Hematopoietic multipotent progenitor cell treated with erythropoietin and hydrocortisone succinate and interleukin-3 and kit ligand, for 17 days (in vitro differentiated cells): Measurements from ENCODE around the gene RTN4R.
A peak's percentile ranks its signal among the peaks of the same experiment; 100 is the strongest.
"Not testable (repeated sequence)": the region's sequence is repeated elsewhere in the genome, so short reads cannot be mapped to it uniquely, and the experiment has no call there.

Experiments
- DNase-seq: peaks from one replicate; pipeline ENCODE4 v3.0.0-alpha.2; 2015; ENCODE audit warnings: low spot score

RTN4R gene

DNA sequence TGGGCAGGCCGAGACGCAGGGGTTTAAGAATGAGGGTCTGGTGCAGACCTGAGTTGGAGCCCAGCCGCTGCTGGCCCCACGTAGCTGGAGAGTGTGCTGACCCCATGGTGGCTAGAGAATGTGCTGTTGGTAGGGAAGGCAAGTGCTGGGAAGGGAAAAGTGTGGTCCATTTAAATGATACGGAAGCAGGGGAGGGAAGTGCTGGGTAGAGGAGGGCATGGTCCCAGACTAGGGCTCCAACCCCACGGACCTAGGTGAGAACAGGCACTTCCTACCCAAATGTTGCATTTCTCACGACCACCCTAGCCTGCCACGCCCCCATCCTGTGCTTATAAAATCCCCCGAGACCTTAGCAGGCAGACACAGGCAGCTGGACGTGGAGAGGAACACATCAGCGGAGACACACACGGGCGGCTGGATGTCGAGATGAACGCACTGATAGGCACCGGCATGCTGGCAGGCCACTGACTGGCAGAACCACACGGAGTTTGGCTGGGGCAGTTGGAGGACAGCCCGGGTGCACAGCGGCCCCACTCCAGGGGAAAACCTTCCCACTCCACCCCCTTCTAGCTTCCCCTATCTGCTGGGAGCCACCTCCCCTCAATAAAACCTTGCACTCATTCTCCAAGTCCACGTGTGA lies 18.8 kb upstream of the RTN4R start:
- DNase-seq = not testable (repeated sequence)

DNA sequence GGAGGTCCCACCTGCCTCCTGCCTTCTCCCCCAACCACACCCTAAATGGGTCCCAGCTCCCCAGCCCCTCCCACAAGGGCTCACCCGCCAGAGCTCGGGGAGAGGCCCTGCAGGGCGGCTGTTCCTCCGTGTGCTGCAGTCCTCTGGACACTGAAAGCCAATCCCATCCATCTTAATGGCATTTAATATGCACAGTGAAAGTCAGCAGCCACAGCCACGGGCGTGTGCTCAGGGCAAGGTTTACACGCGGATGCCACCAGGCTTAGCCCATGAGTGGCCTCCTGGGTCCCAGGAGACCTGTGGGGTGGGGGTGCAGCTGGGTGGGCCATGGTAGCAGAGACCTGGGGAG lies 18.2 kb upstream of the RTN4R start:
- DNase-seq = not testable (repeated sequence)

DNA sequence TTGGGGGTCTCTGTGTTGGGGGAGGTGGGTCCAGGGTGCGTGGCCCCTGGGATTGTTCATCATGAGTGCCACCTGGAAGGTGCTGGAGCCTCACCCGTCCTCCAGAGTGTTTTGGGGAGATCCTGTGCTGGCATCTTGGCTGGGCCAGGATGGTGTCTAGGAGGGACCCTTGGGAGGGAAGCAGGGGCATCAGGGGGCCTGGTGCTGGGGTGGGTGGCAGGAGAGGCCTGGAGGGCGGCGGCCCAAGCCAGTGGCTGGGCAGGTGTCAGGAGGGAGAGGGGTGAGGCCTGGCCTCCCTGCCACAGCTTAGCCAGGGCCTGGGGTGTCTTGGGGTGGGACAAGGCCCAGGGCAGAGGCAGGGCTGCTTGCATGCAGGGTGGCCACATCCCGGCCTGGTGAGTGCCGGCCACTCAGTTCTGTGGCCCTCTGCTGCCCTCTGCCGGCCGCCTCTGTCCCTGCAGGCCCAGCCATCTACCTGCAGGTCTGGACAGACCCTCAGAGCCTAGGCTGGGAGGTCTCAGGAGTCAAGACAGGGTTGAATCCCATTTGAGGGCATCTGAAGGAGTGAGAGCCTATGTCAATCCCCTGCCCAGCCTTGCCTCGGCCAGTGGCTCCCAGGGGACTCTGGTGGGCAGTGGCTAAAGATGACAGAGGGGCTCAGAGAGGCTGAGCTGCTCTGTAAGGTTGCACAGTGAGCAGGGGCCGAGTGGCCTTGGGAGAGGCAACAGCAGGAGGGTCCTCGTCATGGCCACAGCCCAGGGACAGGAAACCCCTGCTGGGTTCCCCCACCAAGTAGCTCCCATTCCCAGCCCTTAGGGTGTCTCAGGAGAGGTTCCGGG lies 17.6 kb upstream of the RTN4R start:
- DNase-seq = peak; percentile 62

DNA sequence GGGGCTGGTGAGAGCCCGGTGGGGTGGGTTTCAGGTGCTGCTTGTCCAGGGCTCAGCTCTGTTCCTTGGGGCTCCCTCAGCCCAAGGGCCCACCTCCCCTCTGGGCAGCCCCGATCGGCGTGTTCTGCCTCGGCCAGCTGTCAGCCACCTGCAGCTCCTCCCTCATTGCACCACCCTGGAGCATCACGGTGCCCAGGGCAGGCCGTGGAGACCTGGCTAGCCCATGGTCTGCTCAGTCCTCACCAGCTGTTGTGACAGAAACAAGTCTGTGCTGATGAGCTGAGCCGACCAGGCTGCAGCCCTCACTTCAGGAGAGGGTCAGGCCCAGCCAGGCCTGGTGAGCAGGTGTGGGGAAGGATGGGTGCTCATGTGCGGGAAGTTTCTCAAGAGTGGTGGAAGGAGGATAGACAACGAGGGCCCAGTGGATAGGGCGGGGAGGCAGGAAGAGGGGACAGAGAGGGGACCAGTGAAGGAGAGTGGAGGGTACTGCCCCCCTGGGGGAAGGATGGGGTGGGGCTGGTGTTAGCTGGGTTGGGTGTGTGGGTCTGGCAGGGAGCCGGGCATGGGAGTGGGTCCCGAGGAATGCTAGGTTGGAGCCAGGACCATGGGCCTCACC lies 16.5 kb upstream of the RTN4R start:
- DNase-seq = no peak

DNA sequence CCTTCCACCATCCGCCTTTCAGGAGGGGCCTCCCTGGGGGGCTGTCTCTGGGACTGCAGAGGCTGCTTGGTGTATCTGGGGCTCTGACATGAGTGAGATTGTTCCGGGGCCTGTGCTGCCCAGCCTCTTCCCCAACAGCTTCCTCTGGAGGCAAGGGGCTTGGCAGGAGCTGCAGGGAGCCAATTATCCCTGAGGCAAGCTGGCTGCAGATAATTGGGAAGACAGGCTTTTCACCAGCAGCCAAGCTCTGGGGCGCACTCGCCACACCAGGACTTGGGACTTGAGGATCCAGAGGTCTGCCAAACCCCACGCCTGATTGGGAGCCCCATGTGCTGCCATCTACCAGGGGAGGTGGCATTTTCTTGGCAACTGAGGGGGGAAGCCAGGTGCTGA lies 15.6 kb upstream of the RTN4R start:
- no peak for DNase-seq

DNA sequence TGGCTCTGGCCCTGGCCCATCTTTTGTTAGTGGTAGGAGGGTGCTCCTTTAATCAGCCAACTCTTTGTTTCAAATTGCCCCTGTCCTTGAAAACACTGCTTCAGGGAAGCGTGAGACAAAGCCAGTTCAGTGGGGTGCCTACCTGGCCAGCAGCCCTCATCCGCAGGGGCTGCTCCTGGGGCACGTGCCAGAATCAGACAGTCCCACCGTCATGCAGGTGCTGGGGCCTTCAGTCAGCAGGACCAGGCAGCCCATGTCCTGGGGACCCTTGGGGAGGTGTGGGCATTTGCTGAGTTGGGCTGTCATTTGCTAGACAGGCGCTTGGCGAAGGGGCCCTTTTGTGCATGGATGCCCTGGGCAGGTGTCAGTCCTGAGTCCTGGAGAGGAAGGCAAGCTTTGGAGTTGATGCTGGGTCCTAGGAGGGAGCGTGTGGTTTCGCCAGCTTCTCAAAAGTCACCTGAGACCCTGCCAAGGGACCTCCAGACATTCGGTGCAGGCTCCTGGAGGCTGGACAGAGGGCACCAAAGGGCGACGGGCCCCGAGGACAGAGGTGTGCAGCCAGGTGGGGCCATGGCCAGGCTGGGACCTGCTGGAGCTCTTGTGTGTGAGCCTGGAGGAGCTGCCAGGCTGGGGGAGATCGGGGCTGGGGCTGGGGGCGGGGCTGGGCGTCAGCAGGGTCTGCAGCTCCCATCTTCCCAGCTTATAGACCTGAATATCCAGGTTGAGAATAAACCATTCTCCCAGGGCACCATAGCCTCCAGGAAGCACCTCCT lies 15.0 kb upstream of the RTN4R start:
- DNase-seq = no peak

DNA sequence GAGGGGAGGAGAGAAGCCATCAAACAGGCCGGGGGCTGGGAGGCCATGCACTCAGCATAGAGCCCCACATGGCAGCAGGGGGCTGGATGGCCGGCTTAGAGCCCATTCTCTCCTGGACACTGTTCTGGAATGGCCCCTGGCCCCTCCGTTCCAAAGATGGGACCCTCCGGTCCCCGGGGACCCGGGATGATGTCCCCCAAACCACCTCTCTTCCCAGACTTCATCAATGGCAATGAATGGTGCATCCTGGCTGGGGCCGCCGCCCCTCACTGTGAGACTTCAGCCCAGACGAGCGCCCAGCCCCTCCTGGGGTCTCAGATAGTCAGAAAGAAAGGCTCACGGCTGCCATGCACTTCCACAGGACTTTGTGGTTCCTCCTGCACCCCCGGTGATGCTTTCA lies 13.8 kb upstream of the RTN4R start:
- DNase-seq = no peak

DNA sequence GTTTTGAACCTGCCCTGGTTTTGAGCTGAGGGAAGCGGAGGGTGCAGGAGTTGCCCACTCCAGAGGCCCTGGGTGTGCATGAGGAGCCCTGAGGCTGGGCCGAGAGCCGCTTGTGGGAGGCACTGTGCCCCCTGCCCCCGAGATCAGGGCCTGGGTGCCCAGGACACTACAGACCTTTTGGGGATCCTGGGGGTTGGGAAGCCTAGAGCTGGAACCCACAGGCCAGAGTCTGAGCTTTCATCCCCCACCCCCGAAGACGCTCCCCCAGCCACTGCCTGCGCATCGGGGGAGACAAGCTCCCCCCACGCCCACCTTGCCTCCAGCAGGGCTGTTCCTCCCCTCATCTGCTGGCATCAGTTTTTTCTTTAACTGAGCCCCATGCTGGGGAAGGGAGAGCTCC lies 13.4 kb upstream of the RTN4R start:
- not testable (repeated sequence) for DNase-seq

DNA sequence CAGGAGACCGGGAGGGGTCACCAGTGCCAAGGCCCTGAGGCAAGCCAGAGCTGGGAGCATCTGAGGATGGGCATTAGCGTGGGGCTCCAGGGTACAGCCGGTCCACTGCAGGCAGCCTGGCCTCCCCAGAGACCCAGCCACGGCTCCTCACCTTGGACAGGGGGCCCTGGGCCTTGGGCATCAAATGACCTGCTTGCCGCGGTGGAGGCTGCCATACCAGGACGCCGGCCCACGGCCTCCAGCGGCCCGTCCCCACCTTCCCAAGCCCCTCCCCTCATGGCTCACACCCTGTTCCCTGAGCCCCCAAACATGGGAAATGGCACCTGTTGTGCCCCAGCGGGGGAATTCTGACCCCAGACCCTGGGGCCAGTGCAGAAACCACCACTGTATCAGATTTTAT lies 12.7 kb upstream of the RTN4R start:
- DNase-seq = no peak

DNA sequence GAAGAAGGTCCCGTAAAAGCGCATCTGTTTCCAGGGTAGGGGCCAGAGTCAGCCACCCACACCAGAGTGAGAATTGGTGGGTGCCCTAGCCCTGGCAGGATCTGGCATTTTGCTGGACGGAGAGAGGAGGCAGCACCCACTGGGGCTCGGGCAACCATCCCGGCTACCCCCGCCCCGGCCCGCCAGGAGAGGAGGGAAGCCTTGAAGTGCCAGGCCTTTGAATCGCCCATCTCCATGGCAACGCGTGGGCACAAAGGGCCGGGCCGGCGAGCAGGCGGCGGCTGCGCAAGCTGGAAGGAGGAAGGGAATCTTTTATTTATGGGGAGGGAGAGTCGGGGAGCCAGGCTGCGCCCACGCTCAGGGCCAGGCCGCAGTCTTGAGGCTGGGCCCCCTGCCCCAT lies 12.0 kb upstream of the RTN4R start:
- not testable (repeated sequence) for DNase-seq

DNA sequence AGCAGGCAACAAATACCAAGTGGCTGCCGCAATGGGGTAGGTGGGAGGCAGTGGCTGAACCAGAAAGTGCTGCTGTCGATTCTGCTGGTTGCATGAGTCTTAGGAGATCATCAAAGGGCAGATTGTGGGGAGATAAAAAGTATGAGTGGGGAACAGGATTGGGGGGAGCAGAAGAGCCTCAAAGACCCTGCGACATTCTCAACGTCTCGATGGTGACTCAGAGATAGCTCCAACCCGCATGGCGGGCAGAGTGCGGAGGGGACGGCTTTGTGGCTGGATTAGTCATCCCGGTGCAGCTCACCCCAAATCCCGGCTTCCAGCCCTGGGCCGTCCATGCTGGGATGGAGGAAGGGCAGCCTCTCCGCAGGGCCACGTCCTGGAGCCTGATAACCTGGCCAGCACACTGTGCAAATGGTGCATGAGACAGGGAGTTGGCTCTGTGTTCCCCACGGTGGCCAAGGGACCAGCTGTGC lies 11.6 kb upstream of the RTN4R start:
- DNase-seq = no peak

DNA sequence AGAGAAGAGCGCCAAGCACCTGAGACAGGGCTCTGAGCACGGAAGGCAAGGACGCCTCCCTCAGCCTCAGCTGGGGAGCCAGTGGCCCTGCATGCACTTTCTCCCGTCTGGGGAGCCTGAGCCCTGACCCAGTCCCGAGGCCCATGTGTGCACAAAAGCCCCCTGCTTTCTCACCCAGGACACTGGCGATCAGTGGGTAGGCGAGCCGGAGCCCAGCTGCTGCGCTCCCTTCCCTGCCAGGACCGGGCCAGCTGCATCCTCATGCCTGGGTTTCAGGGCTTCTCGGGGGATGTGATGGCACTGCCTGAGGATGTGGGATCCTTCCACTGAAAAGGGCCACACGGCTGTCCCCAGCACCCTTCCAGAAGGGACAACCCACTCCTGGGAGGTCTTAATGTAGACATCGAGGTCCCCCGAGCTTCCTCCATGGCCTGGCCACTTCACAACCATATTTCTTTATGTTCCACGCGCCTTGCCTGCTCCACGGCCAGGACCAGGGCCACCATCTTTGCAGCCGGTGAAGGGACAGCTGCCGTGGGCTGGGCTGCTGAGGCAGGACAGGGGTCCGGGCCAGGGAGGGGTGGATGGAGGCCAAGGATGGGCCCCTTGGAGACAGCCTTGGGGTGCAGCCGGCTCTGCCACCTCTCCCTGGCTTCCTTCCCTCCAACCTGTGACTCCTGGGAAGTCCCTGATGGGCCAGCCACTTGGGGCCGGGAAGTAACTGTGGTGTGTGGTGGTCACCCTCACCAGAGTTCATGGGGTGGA lies 10.8 kb upstream of the RTN4R start:
- not testable (repeated sequence) for DNase-seq

DNA sequence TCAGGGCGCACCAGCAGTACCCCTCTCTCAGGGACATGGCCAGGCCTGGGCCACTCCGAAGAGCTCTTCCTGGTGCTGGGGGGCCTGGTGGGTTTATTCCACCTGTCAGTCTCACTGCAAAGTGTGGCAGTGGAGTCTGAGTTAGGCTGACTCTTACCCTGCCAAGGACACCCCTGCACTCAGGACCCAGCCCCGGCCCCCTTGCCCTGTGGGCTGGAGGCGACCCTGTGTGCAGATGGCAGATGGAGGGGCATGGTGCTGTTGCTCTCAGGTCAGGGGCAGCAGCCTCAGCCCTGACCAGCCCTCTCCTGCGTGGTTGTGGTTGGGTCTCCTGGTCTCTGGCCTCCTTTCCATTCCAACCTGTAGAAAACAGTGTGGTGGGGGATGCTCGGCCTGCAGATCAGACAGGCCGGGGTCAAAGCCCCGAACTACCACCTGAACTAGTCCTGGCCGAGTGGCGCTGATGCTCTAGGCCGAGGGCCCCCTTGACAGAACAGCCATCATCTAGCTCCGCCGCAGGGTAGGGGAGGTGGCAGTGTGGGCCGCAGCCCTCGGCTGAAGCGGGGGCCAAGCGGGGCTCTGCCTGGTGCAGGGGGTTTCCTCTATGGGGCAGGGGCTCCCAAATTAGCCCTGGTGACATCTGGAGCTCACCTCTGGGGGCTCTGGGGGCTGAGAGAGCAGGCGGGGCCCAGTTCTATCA lies 10.0 kb upstream of the RTN4R start:
- not testable (repeated sequence) for DNase-seq

DNA sequence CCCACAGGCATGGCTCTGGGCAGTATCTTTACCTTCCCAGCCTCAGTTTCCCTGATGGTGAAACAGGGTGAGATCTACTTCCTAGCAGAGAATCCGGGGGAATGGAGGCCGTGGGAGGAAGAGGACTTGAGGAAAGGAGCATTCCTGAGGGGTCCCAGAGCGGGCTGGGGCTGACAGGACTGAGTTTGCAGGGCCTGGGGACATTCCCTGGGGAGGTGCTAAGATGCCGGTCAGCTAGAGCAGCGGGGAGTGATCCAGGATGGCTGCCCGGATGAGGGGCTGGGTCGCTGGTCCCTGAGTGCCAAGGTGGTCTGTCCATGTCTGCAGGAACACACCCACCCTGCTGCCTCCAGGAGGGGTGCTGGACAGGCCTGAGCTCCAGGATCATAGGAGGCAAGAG lies 8.3 kb upstream of the RTN4R start:
- DNase-seq = no peak

DNA sequence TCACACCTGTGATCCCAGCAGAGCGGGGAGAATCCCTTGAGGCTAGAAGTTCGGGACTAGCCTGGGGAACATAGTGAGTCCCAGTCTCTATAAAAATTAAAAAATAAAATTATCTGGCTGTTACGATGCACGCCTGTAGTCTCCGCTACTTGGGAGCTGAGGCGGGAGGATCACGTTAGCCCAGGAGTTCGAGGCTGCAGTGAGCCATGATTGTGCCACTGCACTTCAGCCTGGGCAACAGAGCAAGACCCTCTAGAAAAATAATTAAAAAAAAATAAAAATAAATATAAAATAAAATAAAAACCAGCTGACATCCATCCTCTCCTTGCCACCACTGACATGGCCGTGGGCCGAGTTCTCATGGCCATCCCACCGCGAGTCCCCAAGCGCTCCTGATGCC lies 7.7 kb upstream of the RTN4R start:
- DNase-seq = no peak

DNA sequence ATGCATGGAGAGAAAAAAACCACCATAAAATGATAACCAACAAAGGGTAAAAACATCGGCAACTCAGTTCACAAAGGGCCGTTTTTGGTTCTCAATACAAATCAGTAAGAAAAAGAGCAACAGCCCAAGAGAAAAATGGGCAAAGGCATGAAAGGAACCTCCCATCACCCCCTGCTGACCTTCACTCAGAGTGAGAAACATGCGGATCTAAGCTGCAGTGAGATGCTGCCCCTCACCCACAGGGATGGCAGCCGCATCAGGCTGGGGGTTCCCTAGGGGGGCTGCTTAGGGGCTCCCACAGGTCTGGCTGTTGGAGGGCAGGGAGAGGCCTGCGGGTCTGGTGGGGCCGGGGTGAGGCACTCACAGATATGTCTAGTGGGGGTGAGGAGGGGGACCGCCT lies 7.2 kb upstream of the RTN4R start:
- not testable (repeated sequence) for DNase-seq

DNA sequence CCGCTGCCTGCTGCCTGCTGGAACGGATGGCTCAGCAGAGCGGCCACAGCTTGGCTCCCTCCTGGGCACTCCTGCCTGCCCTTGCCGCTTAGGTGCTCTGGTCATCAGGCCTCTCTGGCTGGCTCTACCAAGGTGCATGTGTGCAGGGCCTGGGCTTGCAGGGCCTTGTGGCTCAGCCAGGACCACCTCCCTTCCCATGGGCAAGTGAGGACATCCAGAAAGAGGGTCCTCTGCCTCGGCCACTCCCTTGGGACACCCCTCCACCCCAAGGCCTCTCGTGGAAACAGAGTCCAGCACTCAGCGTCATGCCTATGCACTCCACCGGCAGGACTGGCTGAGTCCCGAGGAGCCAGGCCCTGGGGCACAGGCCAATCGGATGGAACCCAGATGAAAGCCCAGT lies 6.3 kb upstream of the RTN4R start:
- DNase-seq = not testable (repeated sequence)

DNA sequence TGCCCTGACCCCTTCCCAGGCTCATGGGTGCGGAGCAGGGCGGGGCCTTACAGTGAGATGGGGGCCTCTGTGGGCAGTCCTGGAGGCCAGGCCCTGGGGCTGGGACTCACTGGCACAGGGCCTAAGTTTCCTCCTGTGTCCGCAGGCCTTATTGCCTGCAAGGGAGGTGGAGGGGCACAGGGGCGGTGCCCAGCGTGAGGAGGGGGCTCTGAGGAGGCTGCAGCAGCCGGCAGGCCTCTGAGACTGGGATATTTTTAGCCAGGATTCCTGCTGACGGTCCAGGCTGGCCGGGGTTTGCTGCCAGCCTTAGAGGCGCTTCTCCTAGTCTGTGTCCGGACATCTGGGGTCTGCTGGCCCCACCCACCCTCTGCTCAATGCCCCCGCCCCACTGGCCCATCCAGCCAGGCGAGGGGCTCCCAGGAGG lies 5.7 kb upstream of the RTN4R start:
- no peak for DNase-seq

DNA sequence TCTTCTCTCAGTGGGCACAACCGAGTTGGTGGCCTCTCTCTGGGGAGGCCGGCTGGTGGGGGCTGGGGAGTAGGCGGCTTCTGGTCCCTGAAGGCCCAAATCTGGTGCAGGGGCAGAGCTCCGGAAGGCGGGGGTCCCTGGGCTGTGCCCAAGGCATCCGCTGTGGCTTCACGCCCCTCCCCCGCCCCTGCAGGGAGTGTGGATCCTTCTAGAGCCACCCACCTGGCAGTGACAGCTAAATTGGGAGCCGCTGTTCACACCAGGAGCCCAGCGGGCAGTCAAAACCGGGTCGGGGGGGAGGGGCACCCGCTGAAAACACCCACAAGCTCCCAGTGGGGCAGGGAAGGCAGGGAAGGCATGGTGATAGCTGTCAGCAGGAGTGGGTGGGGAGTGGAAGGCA lies 4.6 kb upstream of the RTN4R start:
- no peak for DNase-seq

DNA sequence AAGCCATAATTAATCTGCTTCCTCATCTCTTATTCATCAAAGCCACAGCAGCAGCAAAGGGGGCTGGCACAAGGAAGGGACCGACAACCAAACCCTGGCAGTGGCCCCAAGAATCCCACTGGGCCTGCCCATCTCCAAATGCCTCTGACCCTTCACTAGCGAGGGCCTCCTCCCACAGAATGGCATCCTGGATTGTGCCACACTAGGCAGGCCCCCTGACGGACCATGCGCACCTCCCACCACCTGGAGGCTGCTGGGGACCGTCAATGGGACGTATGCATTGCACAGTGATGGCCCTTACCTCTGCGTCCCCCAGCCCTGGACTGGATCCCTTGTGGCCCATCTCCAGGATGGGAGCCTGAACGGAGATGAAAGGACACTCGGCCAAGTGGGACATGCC lies 4.1 kb upstream of the RTN4R start:
- DNase-seq = no peak
